A549 (cell line): ENCODE results near the gene ARHGEF1. TPM values are rescaled to one million over a fixed set of nuclear protein-coding genes. Genes with fewer than 3 reads are reported as not detected.

Experiments used
- ATAC-seq, 2 experiments: fragments of 200-7000 bp in 1 of 2; fragments of >200 bp in 1 of 2; cut with Nextera tagmentation in 1 of 2; cut with Tn5 transposase in 1 of 2; 3 replicates each; pipeline versions ENCODE4 v1.8.0 to v1.9.1; 2018 to 2020; ENCODE audit warnings: mild to moderate bottlenecking in 1 of 2, moderate library complexity in 1 of 2
- CTCF ChIA-PET: fragments of 300-600 bp; sonication (Branson Sonifier 250); formaldehyde crosslinking; extraction: SDS; loops from one replicate; lab custom pipeline; 2021; ENCODE audit warnings: antibody characterized with exemption, inconsistent platforms; lab: Yijun Ruan, JAX
- POLR2A ChIA-PET: fragments of 350-600 bp; formaldehyde crosslinking; extraction: SDS; loops from one replicate; lab custom pipeline; 2021; ENCODE audit warnings: antibody characterized with exemption, inconsistent platforms; lab: Yijun Ruan, JAX
- DNase-seq, 2 experiments: peaks; one replicate each; pipeline versions ENCODE4 v3.0.0 to v3.0.0-alpha.2; 2011 to 2016; ENCODE audit warnings: low read depth in 1 of 2, low spot score in 1 of 2
- FAIRE-seq: peaks from 2 replicates; lab custom pipeline; 2011; peaks lifted over from hg19 to GRCh38; lab: Jason Lieb, UNC
- H3K27ac ChIP-seq, 2 experiments: fragments of >200 bp; sonication (Bioruptor Twin); formaldehyde crosslinking; 3 replicates each; pipeline ENCODE4 v1.5.1; 2016 to 2017
- H3K4me1 ChIP-seq: fragments of >200 bp; sonication (Bioruptor Twin); formaldehyde crosslinking; 3 replicates; pipeline ENCODE4 v1.6.1; 2016
- H3K4me2 ChIP-seq: fragments of >200 bp; sonication (Bioruptor Twin); formaldehyde crosslinking; 3 replicates; pipeline ENCODE4 v1.6.1; 2016
- H3K4me3 ChIP-seq: fragments of >200 bp; sonication (Bioruptor Twin); formaldehyde crosslinking; 3 replicates; pipeline ENCODE4 v1.5.1; 2016
- H3K9me3 ChIP-seq: fragments of >200 bp; sonication (Bioruptor Twin); formaldehyde crosslinking; 3 replicates; pipeline ENCODE4 v1.6.1; 2016
- CHD2 ChIP-seq: fragments of 150-350 bp; IDR thresholded peaks from 2 replicates; pipeline ENCODE4 v1.6.1; 2014; ENCODE audit warnings: low read length; ENCODE audit not compliant: partially characterized antibody
- CTCF ChIP-seq: fragments of >200 bp; sonication (Bioruptor Twin); formaldehyde crosslinking; IDR thresholded peaks from 3 replicates; pipeline ENCODE4 v1.5.1; 2016
- ESRRA ChIP-seq: fragments of 150-350 bp; IDR thresholded peaks from 2 replicates; pipeline ENCODE4 v1.6.1; 2014; ENCODE audit warnings: mild to moderate bottlenecking, low read length, borderline replicate concordance
- HDAC2 ChIP-seq: fragments of 200-600 bp; sonication (generic); IDR thresholded peaks from 2 replicates; pipeline ENCODE4 v1.6.1; 2016
- HEYL ChIP-seq: fragments of 250-450 bp; sonication (Bioruptor Pico); IDR thresholded peaks from 2 replicates; pipeline ENCODE4 v1.8.0; 2021; ENCODE audit warnings: mild to moderate bottlenecking, moderate library complexity
- HOXA7 ChIP-seq: fragments of 250-450 bp; sonication (Bioruptor Pico); IDR thresholded peaks from 2 replicates; pipeline ENCODE4 v1.5.0; 2020; ENCODE audit warnings: mild to moderate bottlenecking, moderate library complexity
- HOXB5 ChIP-seq: fragments of 250-450 bp; sonication (Bioruptor Pico); IDR thresholded peaks from 2 replicates; pipeline ENCODE4 v1.5.0; 2020; ENCODE audit warnings: mild to moderate bottlenecking, moderate library complexity
- JUN ChIP-seq, 2 experiments: fragments of >200 bp; sonication (Bioruptor Twin); formaldehyde crosslinking; IDR thresholded peaks; 2 replicates in 1 of 2; 3 replicates in 1 of 2; pipeline ENCODE4 v1.6.1; 2016 to 2017
- KDM1A ChIP-seq: fragments of 200-600 bp; sonication (generic); IDR thresholded peaks from 2 replicates; pipeline ENCODE4 v1.6.1; 2016; ENCODE audit warnings: low read depth, mild to moderate bottlenecking
- MAFK ChIP-seq: fragments of 450-650 bp; IDR thresholded peaks from 2 replicates; pipeline ENCODE4 v1.6.1; 2014; ENCODE audit not compliant: partially characterized antibody
- MYC ChIP-seq: IDR thresholded peaks from 2 replicates; pipeline ENCODE4 v1.6.1; 2012; ENCODE audit warnings: mild to moderate bottlenecking, inconsistent platforms, low read length, improper control_type of control experiment, borderline replicate concordance
- NR3C1 ChIP-seq: fragments of >200 bp; sonication (Bioruptor Twin); formaldehyde crosslinking; IDR thresholded peaks from 3 replicates; pipeline ENCODE4 v1.6.1; 2017
- PBX3 ChIP-seq: IDR thresholded peaks from 2 replicates; pipeline ENCODE4 v1.6.1; 2012
- POLR2A ChIP-seq: IDR thresholded peaks from 2 replicates; pipeline ENCODE4 v1.6.1; 2012; ENCODE audit warnings: mild to moderate bottlenecking, low read length
- SMC3 ChIP-seq: fragments of >200 bp; sonication (Bioruptor Twin); formaldehyde crosslinking; IDR thresholded peaks from 3 replicates; pipeline ENCODE4 v1.6.1; 2018; ENCODE audit warnings: inconsistent platforms
- TFCP2L1 ChIP-seq: fragments of 250-450 bp; sonication (Bioruptor Pico); IDR thresholded peaks from 2 replicates; pipeline ENCODE4 v1.5.0; 2021; ENCODE audit warnings: mild to moderate bottlenecking
- TP53 ChIP-seq: fragments of 250-450 bp; sonication (Bioruptor Pico); IDR thresholded peaks from 2 replicates; pipeline ENCODE4 v1.5.0; 2021; ENCODE audit warnings: mild to moderate bottlenecking, moderate library complexity
- USF2 ChIP-seq: fragments of 450-650 bp; IDR thresholded peaks from 2 replicates; pipeline ENCODE4 v1.6.1; 2014; ENCODE audit warnings: antibody characterized with exemption
- ZFP36 ChIP-seq: fragments of 450-650 bp; IDR thresholded peaks from 2 replicates; pipeline ENCODE4 v1.6.1; 2014; ENCODE audit warnings: borderline replicate concordance; ENCODE audit not compliant: partially characterized antibody
- ZSCAN20 ChIP-seq: fragments of 250-450 bp; sonication (Bioruptor Pico); IDR thresholded peaks from 2 replicates; pipeline ENCODE4 v1.8.0; 2022; ENCODE audit warnings: mild to moderate bottlenecking, moderate library complexity
- WGBS: methylation state at CpG from one replicate; pipeline ENCODE4 v1.1.6; 2017; ENCODE audit errors: missing lambda C conversion rate; 5-methylcytosine and 5-hydroxymethylcytosine counted together
- polyA plus RNA-seq, 4 experiments: library from polyadenylated mRNA; depleted of rRNA in 3 of 4; stranded (reverse); fragments of >200 nt; fragmentation: RNase III in 1 of 4; extraction: RNeasy Plus Mini Kit Qiagen cat#74134 plus additional on column Dnase treatment in 1 of 4; gene quantifications; 2 replicates in 3 of 4; 3 replicates in 1 of 4; pipeline ENCODE4 v1.2.3, GENCODE V29; 2011 to 2017
- TF ChIP-seq, protein P1 (sequence below): fragments of >200 bp; sonication (Bioruptor Twin); formaldehyde crosslinking; IDR thresholded peaks from 3 replicates; pipeline ENCODE4 v1.6.1; 2016
- TF ChIP-seq, protein P2 (sequence below): fragments of >200 bp; sonication (Bioruptor Twin); formaldehyde crosslinking; IDR thresholded peaks from 2 replicates; pipeline ENCODE4 v1.6.1; 2016
- TF ChIP-seq, protein P3 (sequence below): IDR thresholded peaks from 2 replicates; pipeline ENCODE4 v1.6.1; 2012; ENCODE audit warnings: low read depth, borderline replicate concordance

The ARHGEF1 gene
- polyA plus RNA-seq, 2 of the 4 experiments (the other 2 are of a cell fraction): 38.0 to 84.2 TPM

DNA sequence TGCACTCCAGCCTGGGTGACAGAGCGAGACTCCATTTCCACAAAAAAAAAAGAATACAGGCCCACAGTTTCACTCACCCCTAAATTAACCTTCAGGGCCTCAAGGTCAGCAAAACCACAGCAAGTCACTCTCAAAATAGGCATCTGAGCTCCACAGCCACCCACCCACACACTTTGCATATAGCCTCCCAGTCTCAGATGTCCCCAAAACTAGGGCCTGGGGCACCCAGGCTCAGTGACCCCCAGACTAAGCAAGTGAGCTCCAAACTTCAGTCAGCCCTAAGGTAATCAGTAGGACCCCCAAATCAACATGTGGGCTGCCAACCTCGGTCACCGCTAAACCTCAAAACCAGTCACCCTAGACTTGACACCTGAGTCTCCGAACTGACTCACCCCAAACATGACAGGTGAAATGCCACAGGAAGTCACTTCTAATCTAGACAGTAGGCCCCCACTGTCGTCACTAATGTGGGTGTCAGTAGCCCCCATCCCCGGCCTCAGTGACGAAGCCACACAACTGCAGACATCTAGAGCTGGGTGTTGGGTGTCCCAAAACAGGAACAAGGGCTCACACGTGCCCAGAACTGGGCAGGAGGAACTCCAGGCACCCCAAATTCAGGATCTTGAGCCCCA, 62.3 kb downstream of the ARHGEF1 start:
- TF ChIP-seq ESRRA (no peak), POLR2A (no peak; the same call in 1 of the 2 replicates), MYC (no peak)
- TF ChIP-seq, protein P1, sequence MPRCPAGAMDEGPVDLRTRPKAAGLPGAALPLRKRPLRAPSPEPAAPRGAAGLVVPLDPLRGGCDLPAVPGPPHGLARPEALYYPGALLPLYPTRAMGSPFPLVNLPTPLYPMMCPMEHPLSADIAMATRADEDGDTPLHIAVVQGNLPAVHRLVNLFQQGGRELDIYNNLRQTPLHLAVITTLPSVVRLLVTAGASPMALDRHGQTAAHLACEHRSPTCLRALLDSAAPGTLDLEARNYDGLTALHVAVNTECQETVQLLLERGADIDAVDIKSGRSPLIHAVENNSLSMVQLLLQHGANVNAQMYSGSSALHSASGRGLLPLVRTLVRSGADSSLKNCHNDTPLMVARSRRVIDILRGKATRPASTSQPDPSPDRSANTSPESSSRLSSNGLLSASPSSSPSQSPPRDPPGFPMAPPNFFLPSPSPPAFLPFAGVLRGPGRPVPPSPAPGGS: no peak
- TF ChIP-seq, all 56 proteins: peak for 0
- H3K27ac ChIP-seq: no peak overlapping the region
- H3K9me3 ChIP-seq: no peaks in the 10 kb centered on the region
- WGBS: 75% methylated on average over 8 of the region's 8 CpGs
- POLR2A ChIA-PET: interaction anchor here (0.6 to 1.5 kb wide), 3 partner anchors 25 to 85 kb away, joined by 4 to 6 read pairs (median 5); partner anchors contain the start of gene RPS19
- ATAC-seq: no peak
- peaks cover 5% of the 10 kb centered on the region; the same call in 1 of the 3 replicates for H3K4me1 ChIP-seq
- no peak overlapping the region for H3K4me3 ChIP-seq
- DNase-seq: no peak
- CTCF ChIA-PET: interaction anchor here (0.7 to 12.1 kb wide), 11 partner anchors 8 to 150 kb away, joined by 3 to 163 read pairs (median 7); partner anchors contain the start of genes ERFL and RABAC1
- no peak for FAIRE-seq
- H3K4me2 ChIP-seq: no peak overlapping the region

DNA sequence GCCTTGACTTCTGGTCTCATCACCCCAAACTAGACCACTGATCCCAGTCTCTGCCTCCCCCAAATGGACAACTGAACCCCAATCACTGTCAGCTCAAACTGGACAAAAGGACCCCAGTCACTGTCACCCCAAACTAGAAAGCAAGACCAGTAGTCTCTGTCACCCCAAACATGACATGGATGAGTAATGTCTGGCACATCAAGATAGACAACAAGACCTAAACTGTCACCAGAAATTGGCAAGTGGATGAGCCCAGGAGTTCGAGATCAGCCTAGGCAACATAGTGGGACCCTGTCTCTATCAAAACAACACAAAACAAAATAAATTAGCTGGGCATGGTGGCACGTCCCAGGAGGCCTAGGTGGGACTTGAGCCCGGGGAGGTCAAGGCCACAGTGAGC, 64.1 kb downstream of the ARHGEF1 start:
- Histone ChIP-seq H3K4me1 (no peaks in the 10 kb centered on the region), H3K4me3 (no peak overlapping the region), H3K4me2 (no peak overlapping the region), H3K27ac (no peak overlapping the region), H3K9me3 (no peaks in the 10 kb centered on the region)
- FAIRE-seq: peak; percentile 80
- POLR2A ChIA-PET: no interaction called here
- TF ChIP-seq TP53 (CRISPR knock-in tag): 0 out of 2 replicates have a peak, but pooled peaks have one; percentile 9
- no peak for TF ChIP-seq KDM1A
- TF ChIP-seq, protein P2, sequence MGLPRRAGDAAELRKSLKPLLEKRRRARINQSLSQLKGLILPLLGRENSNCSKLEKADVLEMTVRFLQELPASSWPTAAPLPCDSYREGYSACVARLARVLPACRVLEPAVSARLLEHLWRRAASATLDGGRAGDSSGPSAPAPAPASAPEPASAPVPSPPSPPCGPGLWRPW: no peak
- no peak for TF ChIP-seq POLR2A
- TF ChIP-seq CHD2: no peak
- TF ChIP-seq HEYL (CRISPR knock-in tag): no peak
- no peak for TF ChIP-seq JUN (IDR thresholded peaks at IDR 0.05)
- ATAC-seq: no peak
- CTCF ChIA-PET: interaction anchor here (0.6 to 12.1 kb wide), 13 partner anchors 9 to 156 kb away, joined by 3 to 163 read pairs (median 6); partner anchors contain the start of genes ERFL and RABAC1
- no peak for DNase-seq
- WGBS: 58% methylated on average over 3 of the region's 3 CpGs

GRCh38 chr19:41951686-41952172, 68.7 kb downstream of the ARHGEF1 start:
- DNase-seq: peak; percentile 87 to 99
- Histone ChIP-seq H3K4me3 (no peak overlapping the region), H3K4me2 (peak overlapping the region; percentile 74), H3K4me1 (no peaks in the 10 kb centered on the region), H3K9me3 (no peaks in the 10 kb centered on the region), H3K27ac (0 out of 6 replicates have a peak overlapping the region, but pooled peaks of 1 of the 2 experiments have one; percentile 41)
- ChIA-PET CTCF (interaction anchor here (0.7 to 12.1 kb wide), 44 partner anchors 10 to 163 kb away, joined by 3 to 163 read pairs (median 5); partner anchors contain the start of genes CD79A and ERFL), POLR2A (interaction anchor here (1.3 kb wide), 1 partner anchor 92 kb away, joined by 3 read pairs; the partner anchor contains the start of gene RPS19)
- ATAC-seq: peak; percentile 86 to 95
- WGBS: 5% methylated on average over 9 of the region's 12 CpGs
- FAIRE-seq: peak; percentile 83
- peak; percentile 99 for TF ChIP-seq CTCF
- no peak for TF ChIP-seq ZFP36
- no peak for TF ChIP-seq HEYL (CRISPR knock-in tag)
- no peak for TF ChIP-seq USF2
- TF ChIP-seq, protein P2: no peak
- TF ChIP-seq MYC: no peak
- TF ChIP-seq PBX3: no peak
- TF ChIP-seq NR3C1: no peak
- TF ChIP-seq HOXB5 (CRISPR knock-in tag): no peak
- TF ChIP-seq TFCP2L1 (CRISPR knock-in tag): 0 out of 2 replicates have a peak, but pooled peaks have one; percentile 44
- no peak for TF ChIP-seq MAFK
- no peak for TF ChIP-seq HOXA7 (CRISPR knock-in tag)
- no peak for TF ChIP-seq HDAC2
- TF ChIP-seq, protein P3, sequence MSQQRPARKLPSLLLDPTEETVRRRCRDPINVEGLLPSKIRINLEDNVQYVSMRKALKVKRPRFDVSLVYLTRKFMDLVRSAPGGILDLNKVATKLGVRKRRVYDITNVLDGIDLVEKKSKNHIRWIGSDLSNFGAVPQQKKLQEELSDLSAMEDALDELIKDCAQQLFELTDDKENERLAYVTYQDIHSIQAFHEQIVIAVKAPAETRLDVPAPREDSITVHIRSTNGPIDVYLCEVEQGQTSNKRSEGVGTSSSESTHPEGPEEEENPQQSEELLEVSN: 0 out of 2 replicates have a peak, but pooled peaks have one; percentile 24
- TF ChIP-seq SMC3: peak; percentile 84
- no peak for TF ChIP-seq ZSCAN20 (CRISPR knock-in tag)
